Thyroid gland (tissue), 4 donors: ENCODE results near the gene COA7.

Experiments
- CTCF ChIP-seq, 6 experiments: fragments of 200-600 bp in 3 of 6; fragments of 450-650 bp in 3 of 6; sonication (generic) in 3 of 6; IDR thresholded peaks; one replicate each; pipeline ENCODE4 v1.5.1; 2016 to 2019; ENCODE audit warnings: antibody characterized with exemption in 6 of 6, mild to moderate bottlenecking in 2 of 6, inconsistent platforms in 1 of 6, moderate library complexity in 1 of 6
- POLR2A ChIP-seq, 2 donors: fragments of 450-650 bp; IDR thresholded peaks; one replicate each; pipeline ENCODE4 v1.6.1; 2017; ENCODE audit warnings: antibody characterized with exemption in 2 of 2, mild to moderate bottlenecking in 2 of 2, moderate library complexity in 1 of 2

DNA sequence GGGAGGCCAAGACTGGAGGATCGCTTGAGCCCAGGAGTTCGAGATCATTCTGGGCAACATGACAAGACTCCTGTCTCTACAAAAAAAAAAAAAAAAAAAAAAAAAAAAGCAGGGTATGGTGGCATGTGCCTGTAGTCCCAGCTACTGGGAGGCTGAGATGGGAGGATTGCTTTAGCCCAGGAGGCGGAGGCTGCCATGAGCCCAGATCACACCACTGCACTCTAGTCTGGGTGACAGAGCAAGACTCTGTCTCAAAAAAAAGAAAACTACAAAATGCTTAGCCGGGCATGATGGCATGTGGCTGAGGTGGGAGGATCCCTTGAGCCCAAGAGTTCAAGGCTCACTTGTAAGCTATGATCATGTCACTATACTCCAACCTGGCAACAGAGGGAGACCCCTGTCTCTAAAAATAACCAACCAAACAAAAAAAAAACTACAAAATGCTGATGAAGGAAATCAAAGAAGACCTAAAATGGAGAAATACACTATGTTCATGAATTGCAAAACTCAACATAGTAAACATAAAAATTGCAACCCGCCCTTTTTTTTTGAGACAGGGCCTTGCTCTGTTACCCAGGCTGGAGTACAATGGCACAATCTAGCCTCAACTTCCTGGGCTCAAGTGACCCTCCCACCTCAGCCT is 44.8 kb downstream of the COA7 start:
- TF ChIP-seq CTCF (IDR thresholded peaks at IDR 0.05) (no peak), POLR2A (IDR thresholded peaks at IDR 0.05) (no peak)
